Trophoblast cell (in vitro differentiated cells and primary cell): ENCODE results near the gene CCL5.

Experiments
- DNase-seq, 2 donors: peaks; one replicate each; pipeline ENCODE4 v3.0.0-alpha.2; 2016
- H2AFZ ChIP-seq: 2 replicates; pipeline ENCODE4 v1.6.1; 2013; ENCODE audit warnings: low read length, moderate library complexity, mild to moderate bottlenecking; ENCODE audit not compliant: insufficient read depth, poor library complexity
- H2AK5ac ChIP-seq: 2 replicates; pipeline ENCODE4 v1.6.1; 2013; ENCODE audit warnings: mild to moderate bottlenecking, low read length
- H2BK120ac ChIP-seq: 2 replicates; pipeline ENCODE4 v1.6.1; 2013; ENCODE audit warnings: low read length, mild to moderate bottlenecking, moderate library complexity; ENCODE audit not compliant: insufficient read depth, poor library complexity
- H2BK12ac ChIP-seq: 2 replicates; pipeline ENCODE4 v1.6.1; 2013; ENCODE audit warnings: mild to moderate bottlenecking, low read length, moderate library complexity
- H2BK5ac ChIP-seq: 2 replicates; pipeline ENCODE4 v1.6.1; 2013; ENCODE audit warnings: low read length, low read depth, moderate library complexity, mild to moderate bottlenecking; ENCODE audit not compliant: poor library complexity
- H3K14ac ChIP-seq: 2 replicates; pipeline ENCODE4 v1.6.1; 2013; ENCODE audit warnings: mild to moderate bottlenecking, low read length
- H3K18ac ChIP-seq: 2 replicates; pipeline ENCODE4 v1.6.1; 2013; ENCODE audit warnings: mild to moderate bottlenecking, low read length
- H3K23ac ChIP-seq: 2 replicates; pipeline ENCODE4 v1.6.1; 2013; ENCODE audit warnings: low read length
- H3K27ac ChIP-seq: 2 replicates; pipeline ENCODE4 v1.5.1; 2013; ENCODE audit warnings: low read depth, mild to moderate bottlenecking, inconsistent platforms, low read length, moderate library complexity
- H3K27me3 ChIP-seq: 2 replicates; pipeline ENCODE4 v1.6.1; 2013; ENCODE audit warnings: inconsistent platforms, mild to moderate bottlenecking, low read length, moderate library complexity; ENCODE audit not compliant: insufficient read depth
- H3K36me3 ChIP-seq, 2 experiments: 1 replicate in 1 of 2; 2 replicates in 1 of 2; pipeline ENCODE4 v1.6.1; 2013; ENCODE audit warnings: low read length in 2 of 2, mild to moderate bottlenecking in 2 of 2, moderate library complexity in 1 of 2; ENCODE audit not compliant: insufficient read depth in 2 of 2, control insufficient read depth in 1 of 2
- H3K4ac ChIP-seq: 2 replicates; pipeline ENCODE4 v1.6.1; 2013; ENCODE audit warnings: low read depth, mild to moderate bottlenecking, low read length, moderate library complexity
- H3K4me1 ChIP-seq, 2 experiments: 1 replicate in 1 of 2; 2 replicates in 1 of 2; pipeline ENCODE4 v1.6.1; 2013; ENCODE audit warnings: low read length in 2 of 2, mild to moderate bottlenecking in 2 of 2, moderate library complexity in 1 of 2; ENCODE audit not compliant: insufficient read depth in 2 of 2, control insufficient read depth in 1 of 2
- H3K4me2 ChIP-seq: 2 replicates; pipeline ENCODE4 v1.6.1; 2013; ENCODE audit warnings: inconsistent platforms, mild to moderate bottlenecking, low read length, moderate library complexity
- H3K4me3 ChIP-seq: 2 replicates; pipeline ENCODE4 v1.5.1; 2013; ENCODE audit warnings: mild to moderate bottlenecking, low read depth, low read length, inconsistent platforms
- H3K79me1 ChIP-seq: one replicate; pipeline ENCODE4 v1.6.1; 2013; ENCODE audit warnings: low read length
- H3K79me2 ChIP-seq: 2 replicates; pipeline ENCODE4 v1.6.1; 2013; ENCODE audit warnings: low read length, mild to moderate bottlenecking; ENCODE audit not compliant: control insufficient read depth, insufficient read depth, poor library complexity
- H3K9ac ChIP-seq: 2 replicates; pipeline ENCODE4 v1.6.1; 2013; ENCODE audit warnings: mild to moderate bottlenecking, low read length
- H3K9me3 ChIP-seq: 2 replicates; pipeline ENCODE4 v1.6.1; 2013; ENCODE audit warnings: low read depth, mild to moderate bottlenecking, control low read depth, inconsistent platforms, low read length; ENCODE audit not compliant: insufficient read depth
- H4K12ac ChIP-seq: 2 replicates; pipeline ENCODE4 v1.6.1; 2013; ENCODE audit warnings: low read depth, mild to moderate bottlenecking, low read length, moderate library complexity
- H4K8ac ChIP-seq: 2 replicates; pipeline ENCODE4 v1.6.1; 2013; ENCODE audit warnings: low read depth, mild to moderate bottlenecking, low read length, moderate library complexity
- H4K91ac ChIP-seq: one replicate; pipeline ENCODE4 v1.6.1; 2013; ENCODE audit warnings: low read depth, mild to moderate bottlenecking, low read length, moderate library complexity
- WGBS: extraction: QIAGEN DNeasy Blood & Tissue Kit; methylation state at CpG from one replicate; pipeline ENCODE4 v1.1.7; 2013; ENCODE audit warnings: missing lambda C conversion rate; ENCODE audit not compliant: insufficient read length, insufficient coverage; ENCODE audit errors: extremely low coverage; 5-methylcytosine and 5-hydroxymethylcytosine counted together

The CCL5 gene

GRCh38 chr17:35843698-35844097, 36.5 kb downstream of the CCL5 start:
- Histone ChIP-seq H2BK120ac (no peak overlapping the region), H2BK12ac (no peak overlapping the region), H2BK5ac (no peak overlapping the region), H3K27ac (no peak overlapping the region), H3K18ac (no peak overlapping the region), H3K9me3 (no peaks in the 10 kb centered on the region), H4K91ac (no peak overlapping the region), H3K36me3 (peaks cover 41 to 47% of the 10 kb centered on the region in 2 experiments), H3K27me3 (no peaks in the 10 kb centered on the region), H3K4me3 (no peak overlapping the region), H3K9ac (no peak overlapping the region), H3K23ac (no peak overlapping the region), H3K4ac (no peak overlapping the region), H2AFZ (no peak overlapping the region), H3K4me2 (no peak overlapping the region), H3K79me2 (no peaks in the 10 kb centered on the region), H4K8ac (no peak overlapping the region), H3K4me1 (no peaks in the 10 kb centered on the region), H4K12ac (no peak overlapping the region), H3K14ac (no peak overlapping the region), H3K79me1 (no peaks in the 10 kb centered on the region), H2AK5ac (no peak overlapping the region)
- WGBS, result no CpG with 5 or more reads among the region's 2 CpGs
- DNase-seq, result no peak

- no peak for DNase-seq
- Histone ChIP-seq H4K12ac (no peak overlapping the region), H3K4me3 (no peak overlapping the region), H3K9me3 (no peaks in the 10 kb centered on the region), H3K14ac (no peak overlapping the region), H4K8ac (no peak overlapping the region), H3K18ac (no peak overlapping the region), H3K23ac (no peak overlapping the region), H3K79me2 (no peaks in the 10 kb centered on the region), H3K4ac (no peak overlapping the region), H3K4me2 (no peak overlapping the region), H2BK12ac (no peak overlapping the region), H3K79me1 (no peaks in the 10 kb centered on the region), H3K9ac (no peak overlapping the region), H2AK5ac (no peak overlapping the region), H2BK120ac (no peak overlapping the region), H3K4me1 (no peaks in the 10 kb centered on the region), H3K36me3 (peaks cover 48 to 51% of the 10 kb centered on the region in 2 experiments), H2BK5ac (no peak overlapping the region), H3K27ac (no peak overlapping the region), H3K27me3 (no peaks in the 10 kb centered on the region), H2AFZ (no peak overlapping the region), H4K91ac (no peak overlapping the region)
- no CpG with 5 or more reads among the region's 5 CpGs for WGBS
These were observed 37.9 kb downstream of the CCL5 start for GRCh38 chr17:35842239-35842638.

DNA sequence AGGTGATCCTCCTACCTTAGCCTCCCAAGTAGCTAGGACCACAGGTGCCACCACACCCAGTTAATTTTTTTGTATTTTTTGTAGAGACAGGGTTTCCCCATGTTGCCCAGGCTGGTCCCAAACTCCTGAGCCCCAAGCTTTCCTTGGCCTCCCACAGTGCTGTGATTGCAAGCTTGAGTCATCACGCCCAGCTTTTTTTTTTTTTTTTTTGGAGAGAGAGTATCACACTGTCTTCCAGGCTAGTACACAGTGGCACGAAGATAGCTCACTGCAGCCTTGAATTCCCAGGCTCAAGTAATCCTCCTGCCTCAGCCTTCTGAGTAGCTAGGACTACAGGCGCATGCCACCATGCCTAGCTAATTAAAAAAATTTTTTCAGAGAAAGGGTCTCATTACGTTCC, 38.7 kb downstream of the CCL5 start:
- Histone ChIP-seq H4K91ac (no peak overlapping the region), H2AFZ (no peak overlapping the region), H3K18ac (no peak overlapping the region), H3K23ac (no peak overlapping the region), H3K27me3 (no peaks in the 10 kb centered on the region), H3K36me3 (peaks cover 55 to 59% of the 10 kb centered on the region in 2 experiments), H2BK120ac (no peak overlapping the region), H2BK5ac (no peak overlapping the region), H4K12ac (no peak overlapping the region), H3K4me2 (no peak overlapping the region), H4K8ac (no peak overlapping the region), H3K4ac (no peak overlapping the region), H3K79me1 (no peaks in the 10 kb centered on the region), H3K14ac (no peak overlapping the region), H3K9me3 (no peaks in the 10 kb centered on the region), H3K9ac (no peak overlapping the region), H3K79me2 (no peaks in the 10 kb centered on the region), H3K27ac (no peak overlapping the region), H2BK12ac (no peak overlapping the region), H2AK5ac (no peak overlapping the region), H3K4me3 (no peak overlapping the region), H3K4me1 (no peaks in the 10 kb centered on the region)
- no CpG with 5 or more reads among the region's 4 CpGs for WGBS
- no peak for DNase-seq

DNA sequence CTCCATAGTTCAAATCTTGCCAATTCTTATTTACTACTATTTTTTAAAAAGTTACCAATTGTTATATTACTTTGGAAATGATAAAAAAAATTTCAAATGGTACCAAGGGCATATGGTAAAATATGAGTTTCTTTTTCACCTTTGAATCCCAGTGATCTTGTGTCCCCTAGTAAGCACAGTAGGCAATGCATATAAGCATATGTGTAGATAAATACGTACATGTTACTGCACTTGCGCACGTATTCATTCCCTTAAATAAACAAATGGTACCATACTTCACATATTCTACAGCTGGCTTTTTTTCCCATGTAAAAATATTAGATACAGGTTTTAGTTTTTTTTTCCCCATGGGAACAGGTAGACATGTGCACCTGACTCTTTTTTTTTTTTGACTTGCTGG, 39.1 kb downstream of the CCL5 start:
- no peak overlapping the region for H4K91ac ChIP-seq
- H3K4me3 ChIP-seq, result no peak overlapping the region
- H3K18ac ChIP-seq, result no peak overlapping the region
- H3K27ac ChIP-seq, result no peak overlapping the region
- H2BK12ac ChIP-seq, result no peak overlapping the region
- H3K9me3 ChIP-seq, result no peaks in the 10 kb centered on the region
- H2AFZ ChIP-seq, result no peak overlapping the region
- H3K79me2 ChIP-seq, result no peaks in the 10 kb centered on the region
- H2BK5ac ChIP-seq, result no peak overlapping the region
- H4K8ac ChIP-seq, result no peak overlapping the region
- H3K36me3 ChIP-seq, result peaks cover 55 to 59% of the 10 kb centered on the region in 2 experiments
- no peaks in the 10 kb centered on the region for H3K27me3 ChIP-seq
- no peak overlapping the region for H3K23ac ChIP-seq
- H3K14ac ChIP-seq, result no peak overlapping the region
- H3K4ac ChIP-seq, result no peak overlapping the region
- no CpG with 5 or more reads among the region's 3 CpGs for WGBS
- H3K9ac ChIP-seq, result no peak overlapping the region
- H3K4me2 ChIP-seq, result no peak overlapping the region
- no peak for DNase-seq
- no peaks in the 10 kb centered on the region for H3K4me1 ChIP-seq
- H4K12ac ChIP-seq, result no peak overlapping the region
- H3K79me1 ChIP-seq, result no peaks in the 10 kb centered on the region
- H2BK120ac ChIP-seq, result no peak overlapping the region
- no peak overlapping the region for H2AK5ac ChIP-seq
